NOMO-1 treated with dmso at 0.1 percent for 144 hours (cell line): Measurements from ENCODE around the gene SKIC2.
"Not testable (repeated sequence)": the region's sequence is repeated elsewhere in the genome, so short reads cannot be mapped to it uniquely, and the experiment has no call there.

Source experiments
- DNase-seq: peaks from one replicate; lab custom pipeline; 2025; ENCODE audit not compliant: unreplicated experiment; lab: John Stamatoyannopoulos, UW

SKIC2 gene

GRCh38 chr6:32003301-32003700 lies 44.3 kb downstream of the SKIC2 start:
- not testable (repeated sequence) for DNase-seq

- not testable (repeated sequence) for DNase-seq
These were observed 45.4 kb downstream of the SKIC2 start for GRCh38 chr6:32004393-32004792.

- DNase-seq: not testable (repeated sequence)
These were observed 46.0 kb downstream of the SKIC2 start for GRCh38 chr6:32004864-32005537.

- DNase-seq: not testable (repeated sequence)
These were observed 46.5 kb downstream of the SKIC2 start for GRCh38 chr6:32005538-32005880.

- not testable (repeated sequence) for DNase-seq
These were observed 47.1 kb downstream of the SKIC2 start for GRCh38 chr6:32005991-32006529.

- not testable (repeated sequence) for DNase-seq
These were observed 48.1 kb downstream of the SKIC2 start for GRCh38 chr6:32007086-32007485.

- not testable (repeated sequence) for DNase-seq
These were observed 49.1 kb downstream of the SKIC2 start for GRCh38 chr6:32008037-32008436.

GRCh38 chr6:32008616-32009015 lies 49.6 kb downstream of the SKIC2 start:
- DNase-seq: not testable (repeated sequence)

- not testable (repeated sequence) for DNase-seq
These were observed 50.6 kb downstream of the SKIC2 start for GRCh38 chr6:32009537-32009936.

GRCh38 chr6:32010856-32011530 lies 52.0 kb downstream of the SKIC2 start:
- DNase-seq: not testable (repeated sequence)

GRCh38 chr6:32012941-32013617 lies 54.1 kb downstream of the SKIC2 start:
- not testable (repeated sequence) for DNase-seq

- DNase-seq: not testable (repeated sequence)
These were observed 54.8 kb downstream of the SKIC2 start for GRCh38 chr6:32013738-32014137.

- DNase-seq: not testable (repeated sequence)
These were observed 55.6 kb downstream of the SKIC2 start, which contains the start of gene C4B for GRCh38 chr6:32014547-32014946. Gene C4B (plus strand): TSS chr6:32014795. CDS start chr6:32014846, 51 bp downstream.
